HepG2 (cell line): ENCODE measurements around the gene CRAMP1. TPM values are rescaled to one million over a fixed set of nuclear protein-coding genes. Genes with fewer than 3 reads are reported as not detected.

Experiments used
- ARID4A ChIP-seq: sonication (generic); formaldehyde crosslinking; IDR thresholded peaks from 2 replicates; pipeline ENCODE4 v1.5.0; 2020; ENCODE audit warnings: mild to moderate bottlenecking, missing genetic modification reagents, borderline replicate concordance
- CENPT ChIP-seq: sonication (generic); formaldehyde crosslinking; IDR thresholded peaks from 2 replicates; pipeline ENCODE4 v1.8.0; 2022; ENCODE audit warnings: low read depth, mild to moderate bottlenecking, moderate library complexity, missing genetic modification reagents
- E2F5 ChIP-seq: sonication (generic); formaldehyde crosslinking; conservative IDR thresholded peaks from 2 replicates; pipeline ENCODE4 v1.4.0; 2020; ENCODE audit warnings: missing genetic modification reagents
- GMEB2 ChIP-seq: IDR thresholded peaks from 2 replicates; pipeline ENCODE4 v1.6.1; 2016; ENCODE audit warnings: missing biosample characterization, missing genetic modification reagents, low read depth
- MAFF ChIP-seq: IDR thresholded peaks from 2 replicates; pipeline ENCODE4 v1.6.1; 2011; ENCODE audit warnings: low read depth, low read length, improper control_type of control experiment
- MLLT10 ChIP-seq: sonication (generic); formaldehyde crosslinking; IDR thresholded peaks from 2 replicates; pipeline ENCODE4 v1.4.0; 2020; ENCODE audit warnings: missing genetic modification reagents
- NFIC ChIP-seq: IDR thresholded peaks from 2 replicates; pipeline ENCODE4 v1.6.1; 2012; ENCODE audit warnings: mild to moderate bottlenecking, low read length, inconsistent platforms
- NFKB2 ChIP-seq: sonication (generic); formaldehyde crosslinking; IDR thresholded peaks from 2 replicates; pipeline ENCODE4 v1.4.0; 2020; ENCODE audit warnings: missing genetic modification reagents, borderline replicate concordance
- RBAK ChIP-seq: sonication (generic); formaldehyde crosslinking; IDR thresholded peaks from 2 replicates; pipeline ENCODE4 v1.5.1; 2020; ENCODE audit warnings: mild to moderate bottlenecking, missing genetic modification reagents
- RXRB ChIP-seq: IDR thresholded peaks from 2 replicates; pipeline ENCODE4 v1.6.1; 2016; ENCODE audit warnings: borderline replicate concordance, missing genetic modification reagents, missing compliant biosample characterization
- SALL2 ChIP-seq: sonication (generic); formaldehyde crosslinking; IDR thresholded peaks from 2 replicates; pipeline ENCODE4 v1.8.1; 2023; ENCODE audit warnings: mild to moderate bottlenecking, missing genetic modification reagents, inconsistent platforms
- SOX13 ChIP-seq, 3 experiments: fragments of 450-650 bp in 1 of 3; sonication (generic) in 1 of 3; formaldehyde crosslinking in 1 of 3; IDR thresholded peaks in 2 of 3; conservative IDR thresholded peaks in 1 of 3; 2 replicates each; pipeline versions ENCODE4 v1.5.0 to v1.6.1; 2016 to 2020; ENCODE audit warnings: antibody characterized with exemption in 1 of 3, mild to moderate bottlenecking in 1 of 3, missing compliant biosample characterization in 1 of 3, missing genetic modification reagents in 1 of 3, moderate library complexity in 1 of 3
- TAF1 ChIP-seq: sonication (generic); formaldehyde crosslinking; IDR thresholded peaks from 2 replicates; pipeline ENCODE4 v1.4.0; 2020; ENCODE audit warnings: missing genetic modification reagents
- TARDBP ChIP-seq: sonication (generic); formaldehyde crosslinking; IDR thresholded peaks from 2 replicates; pipeline ENCODE4 v1.8.0; 2022; ENCODE audit warnings: mild to moderate bottlenecking, missing genetic modification reagents
- TEAD2 ChIP-seq: sonication (generic); formaldehyde crosslinking; IDR thresholded peaks from 2 replicates; pipeline ENCODE4 v1.9.0; 2021; ENCODE audit warnings: missing genetic modification reagents
- TMF1 ChIP-seq: sonication (generic); formaldehyde crosslinking; IDR thresholded peaks from 2 replicates; pipeline ENCODE4 v1.8.1; 2022; ENCODE audit warnings: low read depth, missing genetic modification reagents
- ZBTB7B ChIP-seq: sonication (generic); formaldehyde crosslinking; IDR thresholded peaks from 2 replicates; pipeline ENCODE4 v1.4.0; 2020; ENCODE audit warnings: missing genetic modification reagents
- ZEB1 ChIP-seq: IDR thresholded peaks from 2 replicates; pipeline ENCODE4 v1.6.1; 2012; ENCODE audit warnings: mild to moderate bottlenecking, low read depth, inconsistent platforms; ENCODE audit not compliant: insufficient replicate concordance
- ZFP1 ChIP-seq: IDR thresholded peaks from 2 replicates; pipeline ENCODE4 v1.6.1; 2016
- ZFP90 ChIP-seq: sonication (generic); formaldehyde crosslinking; IDR thresholded peaks from 2 replicates; pipeline ENCODE4 v1.8.0; 2022; ENCODE audit warnings: missing genetic modification reagents, mild to moderate bottlenecking, inconsistent platforms, borderline replicate concordance
- ZMAT5 ChIP-seq: sonication (generic); formaldehyde crosslinking; IDR thresholded peaks from 2 replicates; pipeline ENCODE4 v1.5.0; 2020; ENCODE audit warnings: mild to moderate bottlenecking, low read depth, missing genetic modification reagents, borderline replicate concordance
- ZNF12 ChIP-seq: sonication (generic); formaldehyde crosslinking; IDR thresholded peaks from 2 replicates; pipeline ENCODE4 v1.5.0; 2020; ENCODE audit warnings: missing genetic modification reagents
- ZNF160 ChIP-seq: sonication (generic); formaldehyde crosslinking; IDR thresholded peaks from 2 replicates; pipeline ENCODE4 v1.8.0; 2022; ENCODE audit warnings: mild to moderate bottlenecking, inconsistent platforms, missing genetic modification reagents
- ZSCAN9 ChIP-seq: IDR thresholded peaks from 2 replicates; pipeline ENCODE4 v1.6.1; 2016; ENCODE audit warnings: borderline replicate concordance
- polyA plus RNA-seq, 8 experiments: library from polyadenylated mRNA; depleted of rRNA in 3 of 8; stranded (reverse) in 7 of 8; unstranded in 1 of 8; fragments of >200 nt; fragmentation: Illumina TruSeq in 4 of 8; extraction: Trizol in 4 of 8; gene quantifications; 2 replicates each; pipeline versions ENCODE4 v1.2.1 to v1.2.3, GENCODE V29; 2011 to 2016; ENCODE audit warnings: low read depth in 4 of 8, missing spikeins in 1 of 8, mixed read lengths in 1 of 8; ENCODE audit not compliant: insufficient read depth in 1 of 8
- total RNA-seq, 5 experiments: library from RNA; depleted of rRNA; stranded (reverse); fragments of >200 nt; fragmentation: Illumina TruSeq; extraction: Trizol; gene quantifications; 2 replicates each; pipeline ENCODE4 v1.2.3, GENCODE V29; 2016; ENCODE audit warnings: low read depth in 1 of 5

The CRAMP1 gene
- total and polyA plus RNA-seq, 2 of the 13 experiments (the other 11 are each of a cell fraction or from before 2014, with no cell fraction given) = 6.8 to 9.7 TPM

GRCh38 chr16:1677942-1678499 is 65.9 kb downstream of the CRAMP1 start, which contains the start of gene JPT2 (continued):
- TF ChIP-seq ZNF160 (CRISPR knock-in tag) (0 out of 2 replicates have a peak, but pooled peaks have one; percentile 65), ARID4A (CRISPR knock-in tag) (peak; percentile 68; the same call in 1 of the 2 replicates), SOX13 (IDR thresholded peaks at IDR 0.05) (no peak), SOX13 (CRISPR knock-in tag; conservative IDR thresholded peaks at IDR 0.05 in 1 of 2, IDR thresholded peaks at IDR 0.05 in 1 of 2) (no peak), TMF1 (0 out of 2 replicates have a peak, but pooled peaks have one; percentile 44), SALL2 (CRISPR knock-in tag) (peak; percentile 73; the same call in 1 of the 2 replicates), ZNF12 (no peak), ZEB1 (peak; percentile 60), NFIC (no peak), MAFF (no peak), NFKB2 (CRISPR knock-in tag) (no peak), TARDBP (CRISPR knock-in tag) (peak; percentile 38; the same call in 1 of the 2 replicates), ZFP90 (CRISPR knock-in tag) (peak; percentile 48; the same call in 1 of the 2 replicates), TAF1 (CRISPR knock-in tag) (peak; percentile 59; the same call in 1 of the 2 replicates), CENPT (CRISPR knock-in tag) (0 out of 2 replicates have a peak, but pooled peaks have one; percentile 21), RBAK (no peak), ZBTB7B (CRISPR knock-in tag) (no peak), MLLT10 (no peak), ZMAT5 (CRISPR knock-in tag) (no peak), ZSCAN9 (CRISPR knock-in tag) (peak; percentile 34; the same call in 1 of the 2 replicates), E2F5 (CRISPR knock-in tag) (peak; percentile 92), ZFP1 (CRISPR knock-in tag) (no peak), RXRB (CRISPR knock-in tag) (peak; percentile 28; the same call in 1 of the 2 replicates), GMEB2 (no peak), TEAD2 (no peak)
